Renal pelvis (tissue), 12 donors: ENCODE data around the gene FAM117A. TPM values are rescaled to one million over a fixed set of nuclear protein-coding genes. Genes with fewer than 3 reads are reported as not detected.

ENCODE experiments used
- DNase-seq: peaks from one replicate; pipeline ENCODE4 v3.0.0-alpha.2; 2013
- long read RNA-seq, 16 experiments: transcript quantifications; one replicate each; lab custom pipeline, GENCODE V29; 2026
- polyA plus RNA-seq, 3 donors: library from polyadenylated mRNA; unstranded; fragments of 120-200 nt; gene quantifications; one replicate each; pipeline ENCODE4 v1.2.1, GENCODE V29; 2013; ENCODE audit not compliant: insufficient read length in 3 of 3

The FAM117A gene
- polyA plus RNA-seq = 10 to 100 TPM; 19.9 to 25.8 (median 20.5) TPM
- long read RNA-seq, donor 1, transcript FAM117A-201 (8 exons, 2,365 nt) = major isoform, 6 of 6 reads
- long read RNA-seq, donor 1, partial matches to known transcripts = 0 of 6 reads
- long read RNA-seq, donor 1, other reads (novel, unspliced or antisense) = 0 of 6 reads
- long read RNA-seq, donor 2, transcript FAM117A-201 (8 exons, 2,365 nt) = major isoform, 12 of 12 reads
- long read RNA-seq, donor 2, partial matches to known transcripts = 0 of 12 reads
- long read RNA-seq, donor 2, other reads (novel, unspliced or antisense) = 0 of 12 reads
- long read RNA-seq, donor 3, partial matches to known transcripts = 0 of 4 reads
- long read RNA-seq, donor 3, other reads (novel, unspliced or antisense) = 0 of 4 reads
- long read RNA-seq, donor 4, partial matches to known transcripts = 0 of 4 reads
- long read RNA-seq, donor 4, other reads (novel, unspliced or antisense) = 0 of 4 reads
- long read RNA-seq, donor 5, partial matches to known transcripts = 0 of 3 reads
- long read RNA-seq, donor 5, other reads (novel, unspliced or antisense) = 0 of 3 reads
- long read RNA-seq, donor 6, transcript FAM117A-201 (8 exons, 2,365 nt) = major isoform, 7 of 7 reads
- long read RNA-seq, donor 6, partial matches to known transcripts = 0 of 7 reads
- long read RNA-seq, donor 6, other reads (novel, unspliced or antisense) = 0 of 7 reads
- long read RNA-seq, donor 7, transcript FAM117A-201 (8 exons, 2,365 nt) = major isoform, 6 of 6 reads
- long read RNA-seq, donor 7, partial matches to known transcripts = 0 of 6 reads
- long read RNA-seq, donor 7, other reads (novel, unspliced or antisense) = 0 of 6 reads
- long read RNA-seq, donor 8, partial matches to known transcripts = 0 of 3 reads
- long read RNA-seq, donor 8, other reads (novel, unspliced or antisense) = 0 of 3 reads
- long read RNA-seq, donor 9, transcript FAM117A-201 (8 exons, 2,365 nt) = major isoform, 8 of 51 reads
- long read RNA-seq, donor 9, partial matches to known transcripts = 43 of 51 reads
- long read RNA-seq, donor 9, other reads (novel, unspliced or antisense) = 0 of 51 reads
- long read RNA-seq, donor 10, transcript FAM117A-201 (8 exons, 2,365 nt) = major isoform, 6 of 6 reads
- long read RNA-seq, donor 10, partial matches to known transcripts = 0 of 6 reads
- long read RNA-seq, donor 10, other reads (novel, unspliced or antisense) = 0 of 6 reads
- long read RNA-seq, donor 11, transcript FAM117A-201 (8 exons, 2,365 nt) = major isoform, 7 of 7 reads
- long read RNA-seq, donor 11, partial matches to known transcripts = 0 of 7 reads
- long read RNA-seq, donor 11, other reads (novel, unspliced or antisense) = 0 of 7 reads
- long read RNA-seq, donor 12, transcript FAM117A-201 (8 exons, 2,365 nt) = major isoform, 8 of 8 reads
- long read RNA-seq, donor 12, partial matches to known transcripts = 0 of 8 reads
- long read RNA-seq, donor 12, other reads (novel, unspliced or antisense) = 0 of 8 reads
- long read RNA-seq, donor 13, transcript FAM117A-201 (8 exons, 2,365 nt) = major isoform, 5 of 5 reads
- long read RNA-seq, donor 13, partial matches to known transcripts = 0 of 5 reads
- long read RNA-seq, donor 13, other reads (novel, unspliced or antisense) = 0 of 5 reads
- long read RNA-seq, donor 14 = 0 reads
- long read RNA-seq, donor 15 = 0 reads
- long read RNA-seq, donor 16, transcript FAM117A-201 (8 exons, 2,365 nt) = major isoform, 7 of 7 reads
- long read RNA-seq, donor 16, partial matches to known transcripts = 0 of 7 reads
- long read RNA-seq, donor 16, other reads (novel, unspliced or antisense) = 0 of 7 reads

GRCh38 chr17:49763735-49764558 is at the start of gene FAM117A:
Gene FAM117A (minus strand): TSS chr17:49764131. CDS start chr17:49764087, 44 bp downstream.
- peak; percentile 99 for DNase-seq

- DNase-seq = no peak
These were observed 45.1 kb upstream of the FAM117A start for GRCh38 chr17:49809056-49809455.

- no peak for DNase-seq
These were observed 34.8 kb upstream of the FAM117A start for GRCh38 chr17:49798738-49799137.

DNA sequence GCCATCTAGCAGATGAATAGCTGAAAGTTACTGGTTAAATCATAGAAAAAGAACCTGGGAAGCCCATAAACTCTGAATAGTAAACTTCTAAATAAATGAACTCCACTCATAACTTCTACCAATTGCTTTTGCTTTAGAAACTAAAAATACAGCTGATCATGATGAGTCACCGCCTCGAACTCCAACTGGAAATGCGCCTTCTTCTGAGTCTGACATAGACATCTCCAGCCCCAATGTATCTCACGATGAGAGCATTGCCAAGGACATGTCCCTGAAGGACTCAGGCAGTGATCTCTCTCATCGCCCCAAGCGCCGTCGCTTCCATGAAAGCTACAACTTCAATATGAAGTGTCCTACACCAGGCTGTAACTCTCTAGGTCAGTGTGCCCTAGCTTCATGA is 34.3 kb upstream of the FAM117A start:
- no peak for DNase-seq

DNA sequence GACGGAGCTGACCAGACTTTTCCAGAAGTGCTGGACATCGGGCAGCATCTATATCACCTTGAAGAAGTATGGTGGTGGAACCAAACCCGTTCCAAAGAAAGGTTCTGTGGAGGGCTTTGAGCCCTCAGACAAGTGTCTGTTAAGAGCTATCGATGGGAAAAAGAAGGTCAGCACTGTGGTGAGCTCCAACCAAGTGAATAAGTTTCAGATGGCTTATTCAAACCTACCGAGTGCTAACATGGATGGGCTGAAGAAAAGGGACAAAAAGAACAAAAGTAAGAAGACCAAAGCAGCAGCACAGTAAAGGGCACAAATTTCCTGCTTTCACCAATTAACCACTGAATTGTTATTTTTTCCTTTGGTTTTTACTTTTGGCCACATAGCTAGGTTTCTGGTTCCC is 31.4 kb upstream of the FAM117A start:
- no peak for DNase-seq

GRCh38 chr17:49793309-49793708 is 29.4 kb upstream of the FAM117A start:
- no peak for DNase-seq

DNA sequence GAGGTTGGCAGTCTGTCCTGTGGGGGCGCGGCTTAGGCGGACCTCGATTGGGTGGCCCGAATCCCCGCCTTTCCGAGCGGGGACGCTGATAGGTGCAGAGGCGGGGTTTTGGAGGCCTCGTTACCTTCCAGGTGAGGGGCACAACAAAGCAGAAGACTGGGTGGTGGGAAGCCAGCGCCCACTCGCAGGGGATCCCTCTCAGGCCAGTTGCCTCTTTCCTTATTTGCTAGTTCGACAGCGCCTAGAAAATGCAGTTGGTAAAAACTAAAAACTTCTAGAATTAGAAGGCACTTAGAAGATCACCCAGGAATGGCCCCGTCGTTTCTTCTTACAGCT is 25.3 kb upstream of the FAM117A start:
- no peak for DNase-seq

- peak; percentile 100 for DNase-seq
These were observed 24.7 kb upstream of the FAM117A start, which contains the start of gene KAT7 for GRCh38 chr17:49788478-49789242. Gene KAT7 (plus strand): TSS chr17:49788681. CDS start chr17:49788835, 154 bp downstream.

DNA sequence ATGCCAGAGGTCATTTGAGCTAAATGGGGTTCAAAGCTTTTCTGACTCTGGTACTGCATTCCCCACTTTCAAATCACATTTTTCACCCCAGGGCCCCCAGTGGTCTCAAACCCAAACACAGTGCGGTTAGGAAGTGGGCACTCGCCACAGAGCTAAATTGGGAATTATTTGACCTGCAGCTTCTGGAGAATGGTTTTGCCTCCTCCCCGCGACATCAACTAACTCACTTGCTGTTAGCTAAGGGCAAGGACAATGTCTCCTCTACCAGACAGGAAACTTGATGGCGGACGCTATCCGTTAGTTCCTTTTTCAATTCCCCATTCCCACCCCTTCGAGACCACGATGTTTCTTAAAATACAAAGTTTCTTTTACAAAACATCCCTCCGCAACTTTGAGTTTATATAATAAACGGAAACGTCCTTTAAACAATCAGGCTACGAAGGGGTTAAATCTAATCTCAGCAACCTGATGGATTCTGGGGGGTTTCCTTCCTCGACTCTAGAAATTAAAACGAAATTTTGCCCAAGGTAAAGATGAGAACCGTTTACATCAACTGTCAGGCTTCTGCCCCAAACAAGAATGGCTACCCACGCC is 24.1 kb upstream of the FAM117A start:
- peak; percentile 20 for DNase-seq

GRCh38 chr17:49784636-49785035 is 20.7 kb upstream of the FAM117A start:
- DNase-seq = no peak

DNA sequence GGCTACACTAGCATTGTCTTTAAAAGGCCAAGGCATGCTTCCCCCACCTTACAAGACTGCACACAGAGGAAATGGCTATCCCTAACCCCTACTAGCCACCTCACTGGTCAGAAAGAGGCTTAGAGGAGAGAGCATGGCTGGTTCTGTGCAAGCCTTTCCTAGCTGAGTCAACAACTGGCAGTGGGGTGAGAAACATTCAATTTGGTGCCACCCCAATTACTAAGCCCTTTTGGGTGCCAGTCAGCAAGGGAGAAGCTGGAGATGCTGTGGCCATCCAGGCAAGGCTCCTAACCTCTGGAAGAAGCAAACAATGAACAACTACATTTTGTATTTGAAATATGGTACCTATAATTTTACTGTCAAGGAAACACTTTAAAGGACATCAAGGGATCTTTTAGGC is 19.9 kb upstream of the FAM117A start:
- DNase-seq = no peak

GRCh38 chr17:49783071-49783715 is 19.3 kb upstream of the FAM117A start:
- DNase-seq = no peak

- peak; percentile 46 for DNase-seq
These were observed 15.9 kb upstream of the FAM117A start for GRCh38 chr17:49779739-49780231.

GRCh38 chr17:49779156-49779738 is 15.3 kb upstream of the FAM117A start:
- DNase-seq = no peak

- DNase-seq = no peak
These were observed 13.6 kb upstream of the FAM117A start for GRCh38 chr17:49777563-49777962.

- DNase-seq = no peak
These were observed 12.8 kb upstream of the FAM117A start for GRCh38 chr17:49776551-49777300.
